ENCODE measurements around the gene RNF32. TPM values are rescaled to one million over a fixed set of nuclear protein-coding genes. Genes with fewer than 3 reads are reported as not detected.

Gene RNF32
- total RNA-seq, 1 experiment from 2014 or later = 0.61 TPM

DNA sequence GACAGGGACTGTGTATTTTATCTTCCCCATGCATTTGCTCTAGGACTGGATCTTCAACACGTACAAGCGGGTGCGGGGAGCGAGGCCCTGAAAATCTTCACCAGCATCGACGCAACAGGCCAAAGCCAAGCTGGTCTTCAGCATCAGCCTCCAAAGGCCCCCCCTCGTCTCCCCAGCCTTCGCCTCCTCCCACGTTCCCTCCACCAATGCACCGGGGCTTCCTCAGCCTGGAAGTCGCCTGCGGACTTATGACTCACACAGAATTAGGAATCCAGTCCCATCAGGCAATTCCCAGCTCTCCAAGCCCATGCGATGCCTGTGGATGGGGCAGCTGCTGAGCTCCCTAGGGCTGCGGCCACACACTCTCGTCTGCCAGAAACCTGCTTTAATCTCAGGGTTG is 36.3 kb upstream of the RNF32 start (continued):
- no peak for TF ChIP-seq IRF2 (CRISPR knock-in tag; IDR thresholded peaks at IDR 0.05; ENCODE audit: borderline replicate concordance, low read depth)
- TF ChIP-seq ZNF423 (CRISPR knock-in tag; IDR thresholded peaks at IDR 0.05) = no peak
- TF ChIP-seq ZNF219 (CRISPR knock-in tag; IDR thresholded peaks at IDR 0.05; ENCODE audit: borderline replicate concordance) = no peak
- TF ChIP-seq ZNF396 (CRISPR knock-in tag; IDR thresholded peaks at IDR 0.05; ENCODE audit: borderline replicate concordance) = no peak
- no peak for TF ChIP-seq TEAD4 (CRISPR knock-in tag; IDR thresholded peaks at IDR 0.05)
- no peak for TF ChIP-seq ELF4 (CRISPR knock-in tag; IDR thresholded peaks at IDR 0.05; ENCODE audit: low read depth)
- TF ChIP-seq, protein P1, sequence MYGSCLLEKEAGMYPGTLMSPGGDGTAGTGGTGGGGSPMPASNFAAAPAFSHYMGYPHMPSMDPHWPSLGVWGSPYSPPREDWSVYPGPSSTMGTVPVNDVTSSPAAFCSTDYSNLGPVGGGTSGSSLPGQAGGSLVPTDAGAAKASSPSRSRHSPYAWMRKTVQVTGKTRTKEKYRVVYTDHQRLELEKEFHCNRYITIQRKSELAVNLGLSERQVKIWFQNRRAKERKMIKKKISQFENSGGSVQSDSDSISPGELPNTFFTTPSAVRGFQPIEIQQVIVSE (CRISPR knock-in tag; IDR thresholded peaks at IDR 0.05; ENCODE audit: borderline replicate concordance) = no peak
- TF ChIP-seq SMAD4 (CRISPR knock-in tag; IDR thresholded peaks at IDR 0.05) = no peak
- TF ChIP-seq ZNF416 (CRISPR knock-in tag; IDR thresholded peaks at IDR 0.05) = no peak
- no peak for TF ChIP-seq SMAD3 (CRISPR knock-in tag; IDR thresholded peaks at IDR 0.05; ENCODE audit: borderline replicate concordance)

- POLR2A ChIA-PET = no interaction called here
- CTCF ChIA-PET = interaction anchor here (0.5 to 1.7 kb wide), 2 partner anchors 9 to 99 kb away, joined by 3 to 4 read pairs; no protein-coding TSS in a partner anchor
- H3K4me3 Mint-ChIP-seq = no peak overlapping the region
- H3K4me1 Mint-ChIP-seq = peaks cover 8% of the 10 kb centered on the region; the same call in 1 of the 2 replicates
- TF ChIP-seq CREB1 (CRISPR knock-in tag; IDR thresholded peaks at IDR 0.05) (no peak), ARID4B (CRISPR knock-in tag; IDR thresholded peaks at IDR 0.05; ENCODE audit: borderline replicate concordance) (no peak), MYBL2 (CRISPR knock-in tag; IDR thresholded peaks at IDR 0.05) (no peak), FOXP1 (CRISPR knock-in tag; IDR thresholded peaks at IDR 0.05; ENCODE audit: borderline replicate concordance) (no peak), PREB (CRISPR knock-in tag; IDR thresholded peaks at IDR 0.05; ENCODE audit: borderline replicate concordance) (no peak), FOXJ3 (CRISPR knock-in tag; IDR thresholded peaks at IDR 0.05; ENCODE audit: borderline replicate concordance) (no peak), SOX15 (CRISPR knock-in tag; IDR thresholded peaks at IDR 0.05) (no peak), USF1 (CRISPR knock-in tag; IDR thresholded peaks at IDR 0.05) (no peak), IRF2 (CRISPR knock-in tag; IDR thresholded peaks at IDR 0.05; ENCODE audit: borderline replicate concordance, low read depth) (no peak), PRRX2 (CRISPR knock-in tag; IDR thresholded peaks at IDR 0.05) (no peak), ESRRA (CRISPR knock-in tag; IDR thresholded peaks at IDR 0.05; ENCODE audit: borderline replicate concordance) (no peak), HMGA2 (CRISPR knock-in tag; IDR thresholded peaks at IDR 0.05) (no peak), ZNF263 (CRISPR knock-in tag; IDR thresholded peaks at IDR 0.05; ENCODE audit: low read depth) (no peak)
- TF ChIP-seq, protein P2, sequence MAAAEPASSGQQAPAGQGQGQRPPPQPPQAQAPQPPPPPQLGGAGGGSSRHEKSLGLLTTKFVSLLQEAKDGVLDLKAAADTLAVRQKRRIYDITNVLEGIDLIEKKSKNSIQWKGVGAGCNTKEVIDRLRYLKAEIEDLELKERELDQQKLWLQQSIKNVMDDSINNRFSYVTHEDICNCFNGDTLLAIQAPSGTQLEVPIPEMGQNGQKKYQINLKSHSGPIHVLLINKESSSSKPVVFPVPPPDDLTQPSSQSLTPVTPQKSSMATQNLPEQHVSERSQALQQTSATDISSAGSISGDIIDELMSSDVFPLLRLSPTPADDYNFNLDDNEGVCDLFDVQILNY (CRISPR knock-in tag; IDR thresholded peaks at IDR 0.05) = no peak
- ATAC-seq (no peak), DNase-seq (ENCODE audit: low spot score) (no peak)
- H3K36me3 Mint-ChIP-seq = no peaks in the 10 kb centered on the region
- no peaks in the 10 kb centered on the region for H3K27me3 Mint-ChIP-seq (ENCODE audit: low read depth)
- no peak overlapping the region for H3K27ac Mint-ChIP-seq
- H3K9me3 Mint-ChIP-seq = no peaks in the 10 kb centered on the region
Observed at GRCh38 chr7:156604836-156605695, 35.5 kb upstream of the RNF32 start.

Measured in WTC11 (cell line).